HEK293 (cell line): Measurements from ENCODE around the gene EIF4A2.

ENCODE experiments used
- CTCF ChIA-PET: fragments of 350-600 bp; formaldehyde crosslinking; extraction: SDS; loops from one replicate; lab custom pipeline; 2021; ENCODE audit warnings: antibody characterized with exemption; lab: Yijun Ruan, JAX
- POLR2A ChIA-PET: fragments of 300-600 bp; formaldehyde crosslinking; extraction: SDS; loops from one replicate; lab custom pipeline; 2020; ENCODE audit warnings: antibody characterized with exemption, inconsistent platforms; lab: Yijun Ruan, JAX
- H3K27ac ChIP-seq: fragments of 200-500 bp; sonication (Bioruptor generic); 2 replicates; pipeline ENCODE4 v1.5.1; 2014; ENCODE audit warnings: low read depth, low read length, control low read depth, inconsistent platforms; ENCODE audit errors: extremely low read depth
- H3K36me3 ChIP-seq, 2 experiments: fragments of 200-500 bp in 1 of 2; sonication (Bioruptor generic) in 1 of 2; 1 replicate in 1 of 2; 2 replicates in 1 of 2; pipeline ENCODE4 v1.5.1; 2014 to 2017; ENCODE audit warnings: inconsistent platforms in 2 of 2, low read length in 2 of 2; ENCODE audit not compliant: control insufficient read depth in 2 of 2, insufficient read depth in 1 of 2
- H3K4me1 ChIP-seq: fragments of 200-500 bp; sonication (Bioruptor generic); 2 replicates; pipeline ENCODE4 v1.5.1; 2014; ENCODE audit warnings: mild to moderate bottlenecking, low read length, inconsistent platforms; ENCODE audit not compliant: control insufficient read depth, insufficient read depth
- H3K4me3 ChIP-seq: 2 replicates; pipeline ENCODE4 v1.5.1; 2011; ENCODE audit warnings: low read depth, mild to moderate bottlenecking, control low read depth, low read length, moderate library complexity
- H3K9me3 ChIP-seq: fragments of 200-500 bp; sonication (Bioruptor generic); 2 replicates; pipeline ENCODE4 v1.5.1; 2014; ENCODE audit warnings: low read depth, low read length, inconsistent platforms; ENCODE audit not compliant: control insufficient read depth, insufficient read depth
- CTCF ChIP-seq: fragments of 450-650 bp; formaldehyde crosslinking; IDR thresholded peaks from 2 replicates; pipeline ENCODE4 v1.5.1; 2016; ENCODE audit warnings: missing biosample characterization, missing genetic modification characterization
- KLF16 ChIP-seq: fragments of 450-650 bp; formaldehyde crosslinking; IDR thresholded peaks from 2 replicates; pipeline ENCODE4 v1.5.1; 2017; ENCODE audit warnings: missing biosample characterization, missing genetic modification characterization
- OSR2 ChIP-seq: fragments of 450-650 bp; formaldehyde crosslinking; IDR thresholded peaks from 2 replicates; pipeline ENCODE4 v1.5.1; 2016; ENCODE audit warnings: missing biosample characterization, missing genetic modification characterization
- PBX3 ChIP-seq: sonication (generic); formaldehyde crosslinking; IDR thresholded peaks from 2 replicates; pipeline ENCODE4 v1.8.1; 2022; ENCODE audit warnings: mild to moderate bottlenecking, moderate library complexity, missing genetic modification reagents
- SP2 ChIP-seq: fragments of 450-650 bp; formaldehyde crosslinking; IDR thresholded peaks from 2 replicates; pipeline ENCODE4 v1.5.1; 2016; ENCODE audit warnings: missing biosample characterization, missing genetic modification characterization
- ZBTB17 ChIP-seq: fragments of 450-650 bp; formaldehyde crosslinking; IDR thresholded peaks from 2 replicates; pipeline ENCODE4 v1.5.1; 2016; ENCODE audit warnings: missing biosample characterization, missing genetic modification characterization
- ZNF19 ChIP-seq: fragments of 450-650 bp; formaldehyde crosslinking; IDR thresholded peaks from 2 replicates; pipeline ENCODE4; 2016; ENCODE audit warnings: missing biosample characterization, missing genetic modification characterization, low read depth
- ZNF214 ChIP-seq: fragments of 450-650 bp; formaldehyde crosslinking; IDR thresholded peaks from 2 replicates; pipeline ENCODE4 v1.5.1; 2017; ENCODE audit warnings: missing biosample characterization, mild to moderate bottlenecking, missing genetic modification characterization, borderline replicate concordance
- ZNF221 ChIP-seq: fragments of 450-650 bp; formaldehyde crosslinking; IDR thresholded peaks from 2 replicates; pipeline ENCODE4 v1.5.1; 2017; ENCODE audit warnings: missing biosample characterization, missing genetic modification characterization, borderline replicate concordance
- ZNF223 ChIP-seq: fragments of 450-650 bp; formaldehyde crosslinking; IDR thresholded peaks from 2 replicates; pipeline ENCODE4 v1.5.1; 2016; ENCODE audit warnings: missing biosample characterization, missing genetic modification characterization
- ZNF239 ChIP-seq: fragments of 450-650 bp; formaldehyde crosslinking; IDR thresholded peaks from 2 replicates; pipeline ENCODE4 v1.5.1; 2016; ENCODE audit warnings: missing biosample characterization, missing genetic modification characterization
- ZNF280D ChIP-seq: fragments of 450-650 bp; formaldehyde crosslinking; IDR thresholded peaks from 2 replicates; pipeline ENCODE4 v1.5.1; 2016; ENCODE audit warnings: missing biosample characterization, missing genetic modification characterization
- ZNF350 ChIP-seq: fragments of 450-650 bp; formaldehyde crosslinking; IDR thresholded peaks from 2 replicates; pipeline ENCODE4 v1.5.0; 2017; ENCODE audit warnings: missing biosample characterization, mild to moderate bottlenecking, missing genetic modification characterization
- ZNF549 ChIP-seq: fragments of 450-650 bp; IDR thresholded peaks from 2 replicates; pipeline ENCODE4 v1.5.1; 2018; ENCODE audit warnings: missing biosample characterization, missing genetic modification characterization, mild to moderate bottlenecking, inconsistent platforms, moderate library complexity
- ZNF571 ChIP-seq: fragments of 450-650 bp; formaldehyde crosslinking; IDR thresholded peaks from 2 replicates; pipeline ENCODE4 v1.5.0; 2017; ENCODE audit warnings: missing biosample characterization, missing genetic modification characterization
- ZNF654 ChIP-seq: fragments of 450-650 bp; formaldehyde crosslinking; IDR thresholded peaks from 2 replicates; pipeline ENCODE4 v1.5.1; 2016; ENCODE audit warnings: low read depth, missing biosample characterization, missing genetic modification characterization
- ZNF660 ChIP-seq: fragments of 450-650 bp; IDR thresholded peaks from 2 replicates; pipeline ENCODE4 v1.5.1; 2018; ENCODE audit warnings: missing biosample characterization, mild to moderate bottlenecking, missing genetic modification characterization
- ZNF677 ChIP-seq: fragments of 450-650 bp; IDR thresholded peaks from 2 replicates; pipeline ENCODE4 v1.5.0; 2018; ENCODE audit warnings: missing biosample characterization, mild to moderate bottlenecking, missing genetic modification characterization, moderate library complexity
- ZNF692 ChIP-seq: fragments of 450-650 bp; formaldehyde crosslinking; IDR thresholded peaks from 2 replicates; pipeline ENCODE4 v1.5.1; 2016; ENCODE audit warnings: missing biosample characterization, missing genetic modification characterization
- ZSCAN16 ChIP-seq: fragments of 450-650 bp; formaldehyde crosslinking; IDR thresholded peaks from 2 replicates; pipeline ENCODE4 v1.5.1; 2016; ENCODE audit warnings: missing biosample characterization, missing genetic modification characterization
- ZSCAN30 ChIP-seq: fragments of 450-650 bp; IDR thresholded peaks from 2 replicates; pipeline ENCODE4 v1.5.1; 2018; ENCODE audit warnings: missing biosample characterization, mild to moderate bottlenecking, missing genetic modification characterization, moderate library complexity
- TF ChIP-seq, protein P1 (sequence below): fragments of 450-650 bp; formaldehyde crosslinking; IDR thresholded peaks from 2 replicates; pipeline ENCODE4 v1.5.1; 2016; ENCODE audit warnings: missing biosample characterization, missing genetic modification characterization

The EIF4A2 gene

GRCh38 chr3:186821429-186822387, 38.3 kb downstream of the EIF4A2 start:
- H3K27ac ChIP-seq: no peak overlapping the region
- POLR2A ChIA-PET: interaction anchor here (1.5 to 1.6 kb wide), 2 partner anchors 38 to 39 kb away, joined by 3 to 4 read pairs; no protein-coding TSS in a partner anchor
- CTCF ChIA-PET: interaction anchor here (0.5 to 2.4 kb wide), 22 partner anchors 10 to 1162 kb away, joined by 3 to 10 read pairs (median 4); partner anchors contain the start of gene RFC4
- no peaks in the 10 kb centered on the region for H3K36me3 ChIP-seq
- no peak overlapping the region for H3K4me3 ChIP-seq
- H3K4me1 ChIP-seq: no peaks in the 10 kb centered on the region
- H3K9me3 ChIP-seq: no peaks in the 10 kb centered on the region
- TF ChIP-seq CTCF (tag by site-specific recombination) (0 out of 2 replicates have a peak, but pooled peaks have one; percentile 9), ZNF221 (tag by site-specific recombination) (no peak), ZNF571 (tag by site-specific recombination) (no peak), ZNF692 (tag by site-specific recombination) (no peak), ZNF549 (tag by site-specific recombination) (no peak), ZNF223 (tag by site-specific recombination) (no peak), ZNF214 (no peak), PBX3 (no peak), ZNF350 (tag by site-specific recombination) (no peak), ZNF677 (tag by site-specific recombination) (no peak), SP2 (tag by site-specific recombination) (no peak), ZNF654 (tag by site-specific recombination) (peak; percentile 66), ZNF239 (tag by site-specific recombination) (no peak), KLF16 (no peak), OSR2 (no peak), ZNF19 (tag by site-specific recombination) (no peak), ZNF280D (tag by site-specific recombination) (no peak), ZSCAN30 (tag by site-specific recombination) (0 out of 2 replicates have a peak, but pooled peaks have one; percentile 29), ZNF660 (tag by site-specific recombination) (peak; percentile 20; the same call in 1 of the 2 replicates), ZBTB17 (tag by site-specific recombination) (no peak), ZSCAN16 (no peak)
- TF ChIP-seq, protein P1, sequence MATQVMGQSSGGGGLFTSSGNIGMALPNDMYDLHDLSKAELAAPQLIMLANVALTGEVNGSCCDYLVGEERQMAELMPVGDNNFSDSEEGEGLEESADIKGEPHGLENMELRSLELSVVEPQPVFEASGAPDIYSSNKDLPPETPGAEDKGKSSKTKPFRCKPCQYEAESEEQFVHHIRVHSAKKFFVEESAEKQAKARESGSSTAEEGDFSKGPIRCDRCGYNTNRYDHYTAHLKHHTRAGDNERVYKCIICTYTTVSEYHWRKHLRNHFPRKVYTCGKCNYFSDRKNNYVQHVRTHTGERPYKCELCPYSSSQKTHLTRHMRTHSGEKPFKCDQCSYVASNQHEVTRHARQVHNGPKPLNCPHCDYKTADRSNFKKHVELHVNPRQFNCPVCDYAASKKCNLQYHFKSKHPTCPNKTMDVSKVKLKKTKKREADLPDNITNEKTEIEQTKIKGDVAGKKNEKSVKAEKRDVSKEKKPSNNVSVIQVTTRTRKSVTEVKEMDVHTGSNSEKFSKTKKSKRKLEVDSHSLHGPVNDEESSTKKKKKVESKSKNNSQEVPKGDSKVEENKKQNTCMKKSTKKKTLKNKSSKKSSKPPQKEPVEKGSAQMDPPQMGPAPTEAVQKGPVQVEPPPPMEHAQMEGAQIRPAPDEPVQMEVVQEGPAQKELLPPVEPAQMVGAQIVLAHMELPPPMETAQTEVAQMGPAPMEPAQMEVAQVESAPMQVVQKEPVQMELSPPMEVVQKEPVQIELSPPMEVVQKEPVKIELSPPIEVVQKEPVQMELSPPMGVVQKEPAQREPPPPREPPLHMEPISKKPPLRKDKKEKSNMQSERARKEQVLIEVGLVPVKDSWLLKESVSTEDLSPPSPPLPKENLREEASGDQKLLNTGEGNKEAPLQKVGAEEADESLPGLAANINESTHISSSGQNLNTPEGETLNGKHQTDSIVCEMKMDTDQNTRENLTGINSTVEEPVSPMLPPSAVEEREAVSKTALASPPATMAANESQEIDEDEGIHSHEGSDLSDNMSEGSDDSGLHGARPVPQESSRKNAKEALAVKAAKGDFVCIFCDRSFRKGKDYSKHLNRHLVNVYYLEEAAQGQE (tag by site-specific recombination): no peak
